Measurements from ENCODE around the gene CCR5AS.

Gene CCR5AS

DNA sequence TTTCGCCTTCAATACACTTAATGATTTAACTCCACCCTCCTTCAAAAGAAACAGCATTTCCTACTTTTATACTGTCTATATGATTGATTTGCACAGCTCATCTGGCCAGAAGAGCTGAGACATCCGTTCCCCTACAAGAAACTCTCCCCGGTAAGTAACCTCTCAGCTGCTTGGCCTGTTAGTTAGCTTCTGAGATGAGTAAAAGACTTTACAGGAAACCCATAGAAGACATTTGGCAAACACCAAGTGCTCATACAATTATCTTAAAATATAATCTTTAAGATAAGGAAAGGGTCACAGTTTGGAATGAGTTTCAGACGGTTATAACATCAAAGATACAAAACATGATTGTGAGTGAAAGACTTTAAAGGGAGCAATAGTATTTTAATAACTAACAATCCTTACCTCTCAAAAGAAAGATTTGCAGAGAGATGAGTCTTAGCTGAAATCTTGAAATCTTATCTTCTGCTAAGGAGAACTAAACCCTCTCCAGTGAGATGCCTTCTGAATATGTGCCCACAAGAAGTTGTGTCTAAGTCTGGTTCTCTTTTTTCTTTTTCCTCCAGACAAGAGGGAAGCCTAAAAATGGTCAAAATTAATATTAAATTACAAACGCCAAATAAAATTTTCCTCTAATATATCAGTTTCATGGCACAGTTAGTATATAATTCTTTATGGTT, 35.9 kb downstream of the CCR5AS start, which contains the start of gene CCR5:
Gene CCR5, plus strand, starts transcription at position 108 of the 680 bp plus-strand sequence. CDS start 1,957 bp downstream, outside the sequence.
- H3K27me3 ChIP-seq (replicated peaks; ENCODE audit: control insufficient read depth, insufficient read depth, low read length, poor library complexity, severe bottlenecking), result no peaks in the 10 kb centered on the region
- peak within 1 kb of the TSS; percentile 54 for H3K27ac ChIP-seq (ENCODE audit: insufficient read depth, low read length, poor library complexity, severe bottlenecking)
- DNase-seq, result no peak
- H3K36me3 ChIP-seq (ENCODE audit: control insufficient read depth, insufficient read depth, low read length), result no peaks in the 10 kb centered on the region
- peak within 1 kb of the TSS; percentile 1 for H3K4me3 ChIP-seq (ENCODE audit: insufficient read depth, low read depth, low read length, poor library complexity, severe bottlenecking)
- H3K4me1 ChIP-seq (ENCODE audit: control insufficient read depth, insufficient read depth, low read length, poor library complexity, severe bottlenecking), result peaks cover 42% of the 10 kb centered on the region
- no peaks in the 10 kb centered on the region for H3K9me3 ChIP-seq (ENCODE audit: control insufficient read depth, low read length)

GRCh38 chr3:46369675-46370132, 37.2 kb downstream of the CCR5AS start:
- peak overlapping the region; percentile 1 for H3K4me3 ChIP-seq (ENCODE audit: insufficient read depth, low read depth, low read length, poor library complexity, severe bottlenecking)
- no peaks in the 10 kb centered on the region for H3K36me3 ChIP-seq (ENCODE audit: control insufficient read depth, insufficient read depth, low read length)
- peaks cover 31% of the 10 kb centered on the region for H3K4me1 ChIP-seq (ENCODE audit: control insufficient read depth, insufficient read depth, low read length, poor library complexity, severe bottlenecking)
- no peak for DNase-seq
- no peaks in the 10 kb centered on the region for H3K9me3 ChIP-seq (ENCODE audit: control insufficient read depth, low read length)
- H3K27ac ChIP-seq (ENCODE audit: insufficient read depth, low read length, poor library complexity, severe bottlenecking), result peak overlapping the region; percentile 30
- H3K27me3 ChIP-seq (replicated peaks; ENCODE audit: control insufficient read depth, insufficient read depth, low read length, poor library complexity, severe bottlenecking), result no peaks in the 10 kb centered on the region

- no peak for DNase-seq
- Histone ChIP-seq H3K27ac (ENCODE audit: insufficient read depth, low read length, poor library complexity, severe bottlenecking) (peak overlapping the region; percentile 30), H3K9me3 (ENCODE audit: control insufficient read depth, low read length) (no peaks in the 10 kb centered on the region), H3K4me1 (ENCODE audit: control insufficient read depth, insufficient read depth, low read length, poor library complexity, severe bottlenecking) (peaks cover 31% of the 10 kb centered on the region), H3K4me3 (ENCODE audit: insufficient read depth, low read depth, low read length, poor library complexity, severe bottlenecking) (no peak overlapping the region), H3K36me3 (ENCODE audit: control insufficient read depth, insufficient read depth, low read length) (no peaks in the 10 kb centered on the region), H3K27me3 (replicated peaks; ENCODE audit: control insufficient read depth, insufficient read depth, low read length, poor library complexity, severe bottlenecking) (no peaks in the 10 kb centered on the region)
These were observed 37.7 kb downstream of the CCR5AS start for GRCh38 chr3:46369151-46369550.

GRCh38 chr3:46368569-46368968, 38.3 kb downstream of the CCR5AS start:
- peaks cover 31% of the 10 kb centered on the region for H3K4me1 ChIP-seq (ENCODE audit: control insufficient read depth, insufficient read depth, low read length, poor library complexity, severe bottlenecking)
- no peaks in the 10 kb centered on the region for H3K9me3 ChIP-seq (ENCODE audit: control insufficient read depth, low read length)
- no peaks in the 10 kb centered on the region for H3K36me3 ChIP-seq (ENCODE audit: control insufficient read depth, insufficient read depth, low read length)
- H3K27ac ChIP-seq (ENCODE audit: insufficient read depth, low read length, poor library complexity, severe bottlenecking), result no peak overlapping the region
- H3K27me3 ChIP-seq (replicated peaks; ENCODE audit: control insufficient read depth, insufficient read depth, low read length, poor library complexity, severe bottlenecking), result no peaks in the 10 kb centered on the region
- peak; percentile 49 to 52 (median 51) for DNase-seq
- H3K4me3 ChIP-seq (ENCODE audit: insufficient read depth, low read depth, low read length, poor library complexity, severe bottlenecking), result no peak overlapping the region

DNA sequence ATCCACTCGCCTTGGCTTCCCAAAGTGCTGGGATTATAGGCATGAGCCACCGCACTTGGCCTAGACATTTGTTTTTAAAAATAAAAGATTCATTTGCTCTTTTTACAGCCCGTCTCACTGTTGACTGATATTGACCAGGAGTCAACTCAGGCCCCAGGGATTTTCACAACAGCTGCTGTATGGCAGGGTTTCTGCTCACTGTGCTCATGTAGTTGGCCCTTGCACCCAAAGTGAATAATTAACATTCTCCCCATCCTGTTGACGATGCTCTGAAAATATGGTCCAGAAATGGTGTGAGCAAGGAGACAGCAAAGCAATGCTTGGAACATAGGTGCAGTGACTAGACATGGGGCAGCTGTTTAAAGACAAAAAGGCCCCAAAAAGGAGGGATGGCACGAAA, 39.1 kb downstream of the CCR5AS start:
- H3K4me3 ChIP-seq (ENCODE audit: insufficient read depth, low read depth, low read length, poor library complexity, severe bottlenecking), result no peak overlapping the region
- no peaks in the 10 kb centered on the region for H3K27me3 ChIP-seq (replicated peaks; ENCODE audit: control insufficient read depth, insufficient read depth, low read length, poor library complexity, severe bottlenecking)
- no peak for DNase-seq
- H3K36me3 ChIP-seq (ENCODE audit: control insufficient read depth, insufficient read depth, low read length), result no peaks in the 10 kb centered on the region
- H3K4me1 ChIP-seq (ENCODE audit: control insufficient read depth, insufficient read depth, low read length, poor library complexity, severe bottlenecking), result peaks cover 29% of the 10 kb centered on the region
- no peak overlapping the region for H3K27ac ChIP-seq (ENCODE audit: insufficient read depth, low read length, poor library complexity, severe bottlenecking)
- H3K9me3 ChIP-seq (ENCODE audit: control insufficient read depth, low read length), result no peaks in the 10 kb centered on the region

DNA sequence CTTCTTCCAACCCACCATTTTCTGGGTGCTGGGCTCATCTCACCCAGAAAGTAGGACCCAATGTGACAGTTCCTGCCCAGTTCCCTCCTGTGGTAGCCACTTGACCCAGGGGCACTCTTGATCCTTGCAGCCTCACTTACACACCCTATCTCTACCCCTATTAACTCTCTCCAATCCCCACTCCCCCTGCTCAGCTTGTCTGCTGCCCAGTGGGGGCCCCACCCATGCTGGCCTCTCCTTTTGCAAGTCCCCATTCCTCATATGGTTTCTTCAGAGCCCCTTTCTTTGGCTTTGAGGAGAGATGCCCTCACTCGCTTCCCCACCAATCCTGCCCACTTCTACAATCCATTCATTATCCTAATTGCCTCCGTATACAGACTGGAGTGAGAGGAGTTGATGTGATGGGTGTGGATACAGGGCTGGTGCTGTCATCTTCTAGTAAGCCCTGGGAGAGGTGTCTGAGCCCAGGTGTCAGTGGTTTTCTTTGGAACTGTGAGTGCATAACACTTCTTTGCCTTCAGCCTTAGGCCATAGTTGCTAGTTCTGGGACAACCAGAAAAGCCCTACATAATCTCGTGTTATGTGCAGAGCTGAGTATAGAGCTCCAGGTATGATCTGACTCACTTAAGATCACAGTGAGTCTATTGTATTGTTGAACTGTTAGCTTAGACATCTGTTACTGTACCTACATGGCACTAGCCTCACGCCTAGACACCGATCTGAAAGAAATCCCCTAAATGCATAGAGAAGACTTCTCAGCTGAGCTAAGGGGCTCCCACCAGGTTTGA, 40.9 kb downstream of the CCR5AS start:
- no peak overlapping the region for H3K4me3 ChIP-seq (ENCODE audit: insufficient read depth, low read depth, low read length, poor library complexity, severe bottlenecking)
- no peak for DNase-seq
- no peaks in the 10 kb centered on the region for H3K9me3 ChIP-seq (ENCODE audit: control insufficient read depth, low read length)
- no peak overlapping the region for H3K27ac ChIP-seq (ENCODE audit: insufficient read depth, low read length, poor library complexity, severe bottlenecking)
- H3K4me1 ChIP-seq (ENCODE audit: control insufficient read depth, insufficient read depth, low read length, poor library complexity, severe bottlenecking), result peaks cover 28% of the 10 kb centered on the region
- H3K36me3 ChIP-seq (ENCODE audit: control insufficient read depth, insufficient read depth, low read length), result no peaks in the 10 kb centered on the region
- no peaks in the 10 kb centered on the region for H3K27me3 ChIP-seq (replicated peaks; ENCODE audit: control insufficient read depth, insufficient read depth, low read length, poor library complexity, severe bottlenecking)

DNA sequence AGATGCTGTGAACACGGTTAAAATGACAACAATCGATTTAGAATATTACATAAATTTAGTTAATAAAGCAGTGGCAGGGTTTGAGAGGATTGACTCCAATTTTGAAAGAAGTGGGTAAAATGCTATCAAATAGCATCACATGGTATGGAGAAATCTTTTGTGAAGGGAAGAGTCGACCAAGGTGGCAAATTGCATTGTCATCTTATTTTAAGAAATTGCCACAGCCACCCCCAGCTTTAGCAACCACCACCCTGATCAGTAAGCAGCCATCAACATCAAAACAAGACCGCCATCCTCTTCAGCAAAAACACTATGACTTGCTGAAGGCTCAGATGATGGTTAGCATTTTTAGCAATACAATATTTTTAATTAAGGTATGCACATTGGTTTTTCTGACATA, 41.8 kb downstream of the CCR5AS start:
- H3K27ac ChIP-seq (ENCODE audit: insufficient read depth, low read length, poor library complexity, severe bottlenecking), result no peak overlapping the region
- no peak for DNase-seq
- H3K4me3 ChIP-seq (ENCODE audit: insufficient read depth, low read depth, low read length, poor library complexity, severe bottlenecking), result no peak overlapping the region
- H3K36me3 ChIP-seq (ENCODE audit: control insufficient read depth, insufficient read depth, low read length), result no peaks in the 10 kb centered on the region
- no peaks in the 10 kb centered on the region for H3K9me3 ChIP-seq (ENCODE audit: control insufficient read depth, low read length)
- no peaks in the 10 kb centered on the region for H3K27me3 ChIP-seq (replicated peaks; ENCODE audit: control insufficient read depth, insufficient read depth, low read length, poor library complexity, severe bottlenecking)
- peaks cover 25% of the 10 kb centered on the region for H3K4me1 ChIP-seq (ENCODE audit: control insufficient read depth, insufficient read depth, low read length, poor library complexity, severe bottlenecking)

- Histone ChIP-seq H3K4me3 (ENCODE audit: insufficient read depth, low read depth, low read length, poor library complexity, severe bottlenecking) (no peak overlapping the region), H3K9me3 (ENCODE audit: control insufficient read depth, low read length) (no peaks in the 10 kb centered on the region), H3K4me1 (ENCODE audit: control insufficient read depth, insufficient read depth, low read length, poor library complexity, severe bottlenecking) (peaks cover 12% of the 10 kb centered on the region), H3K27ac (ENCODE audit: insufficient read depth, low read length, poor library complexity, severe bottlenecking) (no peak overlapping the region), H3K36me3 (ENCODE audit: control insufficient read depth, insufficient read depth, low read length) (no peaks in the 10 kb centered on the region), H3K27me3 (replicated peaks; ENCODE audit: control insufficient read depth, insufficient read depth, low read length, poor library complexity, severe bottlenecking) (no peaks in the 10 kb centered on the region)
- no peak for DNase-seq
These were observed 45.2 kb downstream of the CCR5AS start for GRCh38 chr3:46361408-46362283.

GRCh38 chr3:46360907-46361306, 46.0 kb downstream of the CCR5AS start:
- H3K9me3 ChIP-seq (ENCODE audit: control insufficient read depth, low read length), result no peaks in the 10 kb centered on the region
- no peak overlapping the region for H3K4me3 ChIP-seq (ENCODE audit: insufficient read depth, low read depth, low read length, poor library complexity, severe bottlenecking)
- no peaks in the 10 kb centered on the region for H3K36me3 ChIP-seq (ENCODE audit: control insufficient read depth, insufficient read depth, low read length)
- peaks cover 12% of the 10 kb centered on the region for H3K4me1 ChIP-seq (ENCODE audit: control insufficient read depth, insufficient read depth, low read length, poor library complexity, severe bottlenecking)
- H3K27ac ChIP-seq (ENCODE audit: insufficient read depth, low read length, poor library complexity, severe bottlenecking), result peak overlapping the region; percentile 41
- no peak for DNase-seq
- no peaks in the 10 kb centered on the region for H3K27me3 ChIP-seq (replicated peaks; ENCODE audit: control insufficient read depth, insufficient read depth, low read length, poor library complexity, severe bottlenecking)
